Stimulated activated CD4-positive, alpha-beta T cell treated with anti-CD3 and anti-CD28 coated beads, Interleukin-1b, Interleukin-23, amount 100 ng/mL, for 4 hours (primary cell): ENCODE data around the gene SLC7A1.

Source experiments
- DNase-seq, 2 donors: peaks; one replicate each; pipeline ENCODE4 v3.0.0-alpha.2; 2020; ENCODE audit warnings: low read depth in 2 of 2

SLC7A1 gene

GRCh38 chr13:29489650-29490560 lies 105.6 kb downstream of the SLC7A1 start:
- DNase-seq, result no peak

- DNase-seq, result no peak
These were observed 107.7 kb downstream of the SLC7A1 start for GRCh38 chr13:29487466-29488454.

- no peak for DNase-seq
These were observed 108.9 kb downstream of the SLC7A1 start for GRCh38 chr13:29486551-29486950.

DNA sequence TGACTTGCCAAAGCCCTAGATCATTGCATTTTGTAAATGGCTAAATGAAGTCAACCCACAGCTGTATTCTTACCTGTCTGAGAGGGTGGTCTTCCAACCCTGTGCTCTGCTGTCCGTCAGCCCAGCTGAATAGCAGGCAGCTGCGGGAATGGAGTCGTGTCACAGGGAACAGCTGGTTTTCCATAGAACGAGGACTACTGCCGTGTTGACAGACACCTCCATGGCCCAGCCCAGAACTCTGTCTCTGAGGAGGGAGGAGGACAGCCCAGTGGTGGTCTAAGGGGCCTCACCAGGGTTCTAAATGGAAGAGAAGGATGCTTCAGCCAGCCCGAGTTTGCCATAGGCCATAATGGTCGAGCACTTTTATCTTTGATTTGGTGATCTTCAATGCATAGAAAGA lies 110.7 kb downstream of the SLC7A1 start:
- no peak for DNase-seq

GRCh38 chr13:29484236-29484635 lies 111.3 kb downstream of the SLC7A1 start:
- no peak for DNase-seq

DNA sequence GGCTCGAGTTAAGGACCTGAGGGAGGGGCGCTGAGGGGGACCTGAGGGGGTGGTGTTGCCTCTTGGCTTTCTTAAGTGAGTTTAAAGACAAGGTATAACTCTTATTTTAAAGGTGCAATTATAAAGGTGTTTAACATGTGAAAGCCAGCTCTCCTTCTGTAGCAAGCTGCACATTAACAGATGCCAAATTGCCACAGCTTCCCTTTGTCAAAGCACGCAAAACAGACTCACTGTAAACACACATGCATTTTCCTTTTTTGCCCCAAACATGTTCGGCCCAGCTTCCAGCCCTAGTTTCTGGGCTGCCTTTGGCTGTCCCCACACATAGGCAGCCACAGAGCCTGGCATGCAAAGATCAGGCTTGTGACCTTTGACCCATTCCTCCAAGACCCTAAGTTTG lies 111.9 kb downstream of the SLC7A1 start:
- no peak for DNase-seq

DNA sequence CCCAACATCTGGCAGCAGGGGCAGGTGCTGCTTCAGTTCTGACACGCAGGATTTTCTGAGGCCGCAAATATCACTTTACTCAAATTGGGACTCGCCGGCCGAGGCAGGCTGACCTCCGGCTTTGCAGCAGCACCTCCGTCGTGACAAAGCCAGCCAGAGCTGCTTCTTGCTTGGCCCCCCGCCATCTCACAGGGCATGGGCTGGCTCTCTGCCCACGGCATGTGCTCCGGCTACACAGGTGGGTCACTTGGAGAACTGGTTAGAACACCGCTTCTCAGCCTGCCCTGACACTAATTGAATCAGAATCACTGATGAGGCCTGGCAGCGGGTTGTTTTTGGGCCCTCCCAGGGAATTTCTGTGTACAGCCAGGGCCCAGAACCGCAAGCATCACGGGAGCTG lies 112.3 kb downstream of the SLC7A1 start:
- DNase-seq, result no peak

GRCh38 chr13:29482504-29482903 lies 113.0 kb downstream of the SLC7A1 start:
- no peak for DNase-seq

- no peak for DNase-seq
These were observed 113.9 kb downstream of the SLC7A1 start for GRCh38 chr13:29481603-29482002.

GRCh38 chr13:29480893-29481525 lies 114.5 kb downstream of the SLC7A1 start:
- no peak for DNase-seq

GRCh38 chr13:29479716-29480492 lies 115.6 kb downstream of the SLC7A1 start:
- no peak for DNase-seq

GRCh38 chr13:29476046-29476445 lies 119.4 kb downstream of the SLC7A1 start:
- no peak for DNase-seq

DNA sequence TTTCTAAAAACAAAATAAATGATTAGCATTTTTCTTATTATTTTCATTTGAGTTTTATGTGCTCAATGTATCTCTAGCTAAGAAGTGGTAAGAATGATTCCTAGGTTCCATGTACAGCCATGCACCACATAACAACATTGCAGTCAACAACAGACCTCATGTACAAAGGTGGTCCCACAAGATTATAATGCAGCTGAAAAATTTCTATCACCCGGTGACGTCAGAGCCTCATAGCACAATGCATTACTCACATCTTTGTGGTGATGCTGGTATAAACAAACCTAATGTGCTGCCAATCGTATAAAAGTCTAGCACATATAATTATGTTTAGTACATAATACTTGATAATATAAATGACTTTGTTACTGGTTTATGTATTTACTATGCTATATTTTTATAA lies 120.5 kb downstream of the SLC7A1 start:
- DNase-seq, result no peak

- DNase-seq, result no peak
These were observed 122.3 kb downstream of the SLC7A1 start for GRCh38 chr13:29473166-29473565.

GRCh38 chr13:29472332-29472961 lies 123.0 kb downstream of the SLC7A1 start:
- DNase-seq, result peak; percentile 21 to 23

DNA sequence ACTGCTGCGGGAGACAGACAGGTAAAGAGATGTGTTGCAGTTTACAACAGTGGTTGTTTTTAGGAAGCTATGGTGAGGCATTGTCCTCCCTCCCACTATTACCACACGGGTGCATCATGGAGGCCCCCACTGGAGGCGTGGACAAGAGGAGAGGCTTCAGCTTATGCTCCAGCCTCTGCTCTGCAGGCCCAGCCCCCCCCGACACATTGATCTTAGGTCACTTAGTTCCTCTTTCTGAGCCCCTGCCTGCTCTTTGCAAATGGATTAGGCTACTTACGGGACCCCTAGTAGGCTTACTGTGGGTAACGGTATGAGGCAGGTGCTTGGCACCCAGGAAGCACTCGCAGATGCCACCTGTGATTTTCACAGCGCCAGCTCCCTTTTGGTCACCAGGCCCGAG lies 123.9 kb downstream of the SLC7A1 start:
- no peak for DNase-seq

GRCh38 chr13:29465741-29466293 lies 129.7 kb downstream of the SLC7A1 start:
- no peak for DNase-seq

- DNase-seq, result no peak
These were observed 131.3 kb downstream of the SLC7A1 start for GRCh38 chr13:29464105-29464679.

- DNase-seq, result no peak
These were observed 135.6 kb downstream of the SLC7A1 start for GRCh38 chr13:29459813-29460355.
